ENCODE results near the gene PCDHGB7. TPM values are rescaled to one million over a fixed set of nuclear protein-coding genes. Genes with fewer than 3 reads are reported as not detected.
"Not testable (repeated sequence)": the region's sequence is repeated elsewhere in the genome, so short reads cannot be mapped to it uniquely, and the experiment has no call there.

PCDHGB7 gene
- total RNA-seq, 1 experiment from 2014 or later, result 0.75 TPM

DNA sequence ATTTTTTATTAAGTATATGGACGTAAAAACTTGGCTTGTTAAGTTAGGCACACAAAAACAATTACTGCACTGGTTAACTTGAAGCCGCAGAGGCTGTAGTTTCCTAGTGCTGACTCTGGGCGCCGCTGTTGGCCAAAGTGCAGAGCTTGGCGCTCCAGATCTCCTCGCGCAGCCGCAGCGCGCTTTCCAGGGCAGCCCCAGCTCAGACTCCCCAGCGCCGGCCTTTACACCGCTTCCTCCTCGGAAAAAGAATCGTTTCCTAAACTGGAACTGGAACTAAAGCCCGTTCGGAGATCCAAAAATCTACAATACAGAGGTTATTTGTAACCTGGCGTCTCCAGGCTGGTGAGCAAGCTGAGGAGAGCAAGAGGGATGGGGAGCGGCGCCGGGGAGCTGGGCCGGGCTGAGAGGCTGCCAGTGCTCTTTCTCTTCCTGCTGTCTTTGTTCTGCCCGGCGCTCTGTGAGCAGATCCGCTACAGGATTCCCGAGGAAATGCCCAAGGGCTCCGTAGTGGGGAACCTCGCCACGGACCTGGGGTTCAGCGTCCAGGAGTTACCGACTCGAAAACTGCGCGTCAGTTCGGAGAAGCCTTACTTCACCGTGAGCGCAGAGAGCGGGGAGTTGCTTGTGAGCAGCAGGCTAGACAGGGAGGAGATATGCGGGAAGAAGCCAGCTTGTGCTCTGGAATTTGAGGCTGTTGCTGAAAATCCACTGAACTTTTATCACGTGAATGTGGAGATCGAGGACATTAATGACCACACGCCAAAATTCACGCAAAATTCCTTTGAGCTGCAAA lies 19.5 kb upstream of the PCDHGB7 start, which contains the start of gene PCDHGB5:
Gene PCDHGB5 (plus strand): TSS at position 192 of the 796 bp plus-strand sequence. CDS start 181 bp downstream, at position 373.
- H3K4me1 Mint-ChIP-seq (ENCODE audit: insufficient read depth, unreplicated experiment); H3K36me3 Mint-ChIP-seq (ENCODE audit: insufficient read depth, unreplicated experiment); DNase-seq (ENCODE audit: unreplicated experiment); intact Hi-C loops (cut with micrococcal nuclease); H3K27me3 Mint-ChIP-seq (ENCODE audit: insufficient read depth, unreplicated experiment): not testable (repeated sequence)
- BruUV-seq (replicated peaks), result TSS peak; percentile 58
- Mint-ChIP-seq H3K9me3 (ENCODE audit: unreplicated experiment) (peaks cover 36% of the 10 kb centered on the region), H3K27ac (ENCODE audit: low read depth, unreplicated experiment) (peak within 1 kb of the TSS; percentile 70), H3K4me3 (ENCODE audit: unreplicated experiment) (peak within 1 kb of the TSS; percentile 57)
- TF ChIP-seq CTCF (IDR thresholded peaks at IDR 0.05; ENCODE audit: unreplicated experiment), result peak; percentile 56
- ChIA-PET CTCF (interaction anchor here (0.6 to 3.7 kb wide), 17 partner anchors 8 to 206 kb away, joined by 3 to 32 read pairs (median 3); partner anchors contain the start of genes PCDHB14 and PCDHGC3), POLR2A (interaction anchor here (0.6 to 1.5 kb wide), 5 partner anchors 163 to 435 kb away, joined by 3 to 6 read pairs (median 3); partner anchors contain the start of gene PCDHB14)

DNA sequence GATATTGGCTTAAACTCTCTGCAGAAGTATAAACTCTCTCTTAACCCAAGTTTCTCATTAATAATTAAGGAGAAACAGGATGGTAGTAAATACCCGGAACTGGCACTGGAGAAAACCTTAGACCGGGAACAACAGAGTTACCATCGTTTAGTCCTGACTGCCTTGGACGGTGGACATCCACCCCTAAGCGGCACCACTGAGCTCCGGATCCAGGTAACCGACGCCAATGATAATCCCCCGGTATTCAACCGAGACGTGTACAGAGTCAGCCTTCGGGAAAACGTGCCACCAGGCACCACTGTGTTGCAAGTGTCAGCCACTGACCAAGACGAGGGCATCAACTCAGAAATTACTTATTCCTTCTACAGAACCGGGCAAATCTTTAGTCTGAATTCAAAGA lies 18.9 kb upstream of the PCDHGB7 start:
- no TSS peak for BruUV-seq (replicated peaks)
- Mint-ChIP-seq H3K27me3 (ENCODE audit: insufficient read depth, unreplicated experiment) (no peaks in the 10 kb centered on the region), H3K27ac (ENCODE audit: low read depth, unreplicated experiment) (no peak overlapping the region), H3K36me3 (ENCODE audit: insufficient read depth, unreplicated experiment) (peaks cover 5% of the 10 kb centered on the region), H3K9me3 (ENCODE audit: unreplicated experiment) (peaks cover 36% of the 10 kb centered on the region), H3K4me3 (ENCODE audit: unreplicated experiment) (no peak overlapping the region), H3K4me1 (ENCODE audit: insufficient read depth, unreplicated experiment) (no peaks in the 10 kb centered on the region)
- TF ChIP-seq CTCF (IDR thresholded peaks at IDR 0.05; ENCODE audit: unreplicated experiment), result no peak
- ChIA-PET POLR2A (no interaction called here), CTCF (interaction anchor here (0.6 to 3.7 kb wide), 5 partner anchors 56 to 167 kb away, joined by 3 to 32 read pairs (median 3); no protein-coding TSS in a partner anchor)
- intact Hi-C loops (cut with micrococcal nuclease), result no loop called here
- no peak for DNase-seq (ENCODE audit: unreplicated experiment)

GRCh38 chr5:141399555-141400258 lies 17.8 kb upstream of the PCDHGB7 start:
- Mint-ChIP-seq H3K4me3 (ENCODE audit: unreplicated experiment) (no peak overlapping the region), H3K27me3 (ENCODE audit: insufficient read depth, unreplicated experiment) (no peaks in the 10 kb centered on the region), H3K36me3 (ENCODE audit: insufficient read depth, unreplicated experiment) (peaks cover 5% of the 10 kb centered on the region), H3K9me3 (ENCODE audit: unreplicated experiment) (peaks cover 28% of the 10 kb centered on the region), H3K4me1 (ENCODE audit: insufficient read depth, unreplicated experiment) (no peaks in the 10 kb centered on the region), H3K27ac (ENCODE audit: low read depth, unreplicated experiment) (no peak overlapping the region)
- intact Hi-C loops (cut with micrococcal nuclease), result no loop called here
- CTCF ChIA-PET, result interaction anchor here (0.7 to 2.2 kb wide), 6 partner anchors 14 to 164 kb away, joined by 3 to 8 read pairs (median 3); partner anchors contain the start of genes PCDHGA10 and PCDHGA7
- no TSS peak for BruUV-seq (replicated peaks)
- POLR2A ChIA-PET, result interaction anchor here (1.1 kb wide), 1 partner anchor 158 kb away, joined by 3 read pairs; no protein-coding TSS in a partner anchor
- no peak for TF ChIP-seq CTCF (IDR thresholded peaks at IDR 0.05; ENCODE audit: unreplicated experiment)
- DNase-seq (ENCODE audit: unreplicated experiment), result no peak

Data from MCF 10A (cell line).